ENCODE data around the gene OR5K2. TPM values are rescaled to one million over a fixed set of nuclear protein-coding genes. Genes with fewer than 3 reads are reported as not detected.

OR5K2 gene
- polyA plus RNA-seq, 1 of the 3 experiments (the other 2 are of a cell fraction) = not detected

- TF ChIP-seq REST (IDR thresholded peaks at IDR 0.05; ENCODE audit: low read depth, low read length) (no peak), CHD2 (IDR thresholded peaks at IDR 0.05; ENCODE audit: low read length, partially characterized antibody) (no peak), RAD21 (IDR thresholded peaks at IDR 0.05; ENCODE audit: low read length) (no peak), GATA2 (CRISPR knock-in tag; IDR thresholded peaks at IDR 0.05) (no peak)
These were observed 34.8 kb downstream of the OR5K2 start (continued) for GRCh38 chr3:98532275-98532637.

GRCh38 chr3:98532709-98533571, 35.5 kb downstream of the OR5K2 start:
- no peak for DNase-seq

More at GRCh38 chr3:98532709-98533571, 35.5 kb downstream of the OR5K2 start:
- Histone ChIP-seq H3K27me3 (ENCODE audit: insufficient read depth) (peaks cover 7% of the 10 kb centered on the region; the same call in 1 of the 2 replicates), H3K9me3 (no peaks in the 10 kb centered on the region), H3K9me2 (no peaks in the 10 kb centered on the region), H3K79me2 (ENCODE audit: insufficient read depth) (no peaks in the 10 kb centered on the region), H3K27ac (ENCODE audit: low read depth in 2 of 2, low read length in 1 of 2) (no peak overlapping the region), H3K4me3 (ENCODE audit: low read depth in 2 of 2, low read length in 1 of 2) (no peak overlapping the region), H3K4me2 (no peak overlapping the region), H3K9ac (no peak overlapping the region), H3K36me3 (replicated peaks in 1 of 2; ENCODE audit: control insufficient read depth in 1 of 2, insufficient read depth in 2 of 2, low read length in 1 of 2) (no peaks in the 10 kb centered on the region), H3F3A (replicated peaks; ENCODE audit: insufficient read depth) (no peaks in the 10 kb centered on the region), H3K4me1 (ENCODE audit: control insufficient read depth in 1 of 2, insufficient read depth in 2 of 2, low read depth in 1 of 2, low read length in 1 of 2) (no peaks in the 10 kb centered on the region; a peak in 1 of 4 replicates), H4K20me1 (ENCODE audit: insufficient read depth) (no peaks in the 10 kb centered on the region), H2AFZ (ENCODE audit: low read depth) (no peak overlapping the region)
- TF ChIP-seq NFIC (IDR thresholded peaks at IDR 0.05; ENCODE audit: borderline replicate concordance) (no peak), SIN3A (IDR thresholded peaks at IDR 0.05; ENCODE audit: borderline replicate concordance, low read depth, low read length) (no peak), TAF1 (IDR thresholded peaks at IDR 0.05; ENCODE audit: borderline replicate concordance, low read depth, low read length) (no peak), ELF1 (IDR thresholded peaks at IDR 0.05) (no peak), EP300 (IDR thresholded peaks at IDR 0.05; ENCODE audit: borderline replicate concordance in 1 of 2, low read depth in 1 of 2, low read length in 1 of 2) (no peak), IRF3 (IDR thresholded peaks at IDR 0.05; ENCODE audit: low read depth, low read length) (no peak), USF1 (IDR thresholded peaks at IDR 0.05; ENCODE audit: borderline replicate concordance, low read depth) (no peak), RCOR1 (IDR thresholded peaks at IDR 0.05; ENCODE audit: low read length) (no peak), YY1 (IDR thresholded peaks at IDR 0.05; ENCODE audit: low read depth) (no peak), ZBTB33 (IDR thresholded peaks at IDR 0.05; ENCODE audit: borderline replicate concordance, low read depth) (no peak), MAX (IDR thresholded peaks at IDR 0.05; ENCODE audit: low read depth) (no peak), FOSL2 (IDR thresholded peaks at IDR 0.05; ENCODE audit: borderline replicate concordance, low read depth) (no peak)
- ChIA-PET CTCF (interaction anchor here (0.8 kb wide), 1 partner anchor 64 kb away, joined by 3 read pairs; no protein-coding TSS in a partner anchor), POLR2A (interaction anchor here (1.1 kb wide), 1 partner anchor 10 kb away, joined by 3 read pairs; the partner anchor contains the start of gene CLDND1)
- WGBS (ENCODE audit: low lambda C conversion rate) = 71% methylated on average over 6 of the region's 6 CpGs

Data from SK-N-SH (cell line).